GM12878 (cell line): ENCODE data around the gene CDC42BPA.

Experiments used
- POLR2AphosphoS5 ChIP-seq: IDR thresholded peaks from 2 replicates; pipeline ENCODE4 v1.6.1; 2011; ENCODE audit warnings: mild to moderate bottlenecking, low read length, inconsistent platforms
- RELA ChIP-seq: fragments of 450-650 bp; IDR thresholded peaks from 2 replicates; pipeline ENCODE4 v1.8.0; 2014; ENCODE audit warnings: borderline replicate concordance; ENCODE audit not compliant: partially characterized antibody
- TCF7 ChIP-seq: IDR thresholded peaks from 2 replicates; pipeline ENCODE4 v1.6.1; 2014; ENCODE audit warnings: antibody characterized with exemption, borderline replicate concordance
- TF ChIP-seq, protein P1 (sequence below), 3 experiments: IDR thresholded peaks in 2 of 3; conservative IDR thresholded peaks in 1 of 3; 2 replicates each; pipeline ENCODE4 v1.5.1; 2011; ENCODE audit warnings: low read depth in 3 of 3, low read length in 3 of 3, mild to moderate bottlenecking in 3 of 3, control low read depth in 2 of 3, moderate library complexity in 2 of 3, inconsistent platforms in 1 of 3, mixed read lengths in 1 of 3; ENCODE audit not compliant: control insufficient read depth in 2 of 3, insufficient read depth in 1 of 3; ENCODE audit errors: extremely low read depth in 1 of 3

DNA sequence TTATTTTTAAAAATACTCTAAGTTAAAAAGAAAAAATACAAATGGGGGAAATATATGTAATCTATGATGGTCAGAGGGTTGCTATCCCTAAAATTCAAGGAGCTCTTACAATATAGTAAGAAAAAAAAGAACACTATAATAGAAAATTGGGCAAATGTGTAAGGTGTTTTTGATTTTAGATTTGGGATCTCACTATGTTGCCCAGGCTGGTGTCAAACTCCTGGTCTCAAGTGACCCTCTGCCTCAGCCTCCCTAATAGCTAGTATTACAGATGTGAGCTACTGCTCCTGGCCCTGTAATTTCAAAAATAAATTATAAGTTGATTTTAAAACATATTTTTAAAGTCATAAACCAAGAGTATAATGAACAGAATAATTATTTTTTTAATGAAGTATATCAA lies 45.9 kb downstream of the CDC42BPA start:
- TF ChIP-seq RELA = no peak
- TF ChIP-seq, protein P1, sequence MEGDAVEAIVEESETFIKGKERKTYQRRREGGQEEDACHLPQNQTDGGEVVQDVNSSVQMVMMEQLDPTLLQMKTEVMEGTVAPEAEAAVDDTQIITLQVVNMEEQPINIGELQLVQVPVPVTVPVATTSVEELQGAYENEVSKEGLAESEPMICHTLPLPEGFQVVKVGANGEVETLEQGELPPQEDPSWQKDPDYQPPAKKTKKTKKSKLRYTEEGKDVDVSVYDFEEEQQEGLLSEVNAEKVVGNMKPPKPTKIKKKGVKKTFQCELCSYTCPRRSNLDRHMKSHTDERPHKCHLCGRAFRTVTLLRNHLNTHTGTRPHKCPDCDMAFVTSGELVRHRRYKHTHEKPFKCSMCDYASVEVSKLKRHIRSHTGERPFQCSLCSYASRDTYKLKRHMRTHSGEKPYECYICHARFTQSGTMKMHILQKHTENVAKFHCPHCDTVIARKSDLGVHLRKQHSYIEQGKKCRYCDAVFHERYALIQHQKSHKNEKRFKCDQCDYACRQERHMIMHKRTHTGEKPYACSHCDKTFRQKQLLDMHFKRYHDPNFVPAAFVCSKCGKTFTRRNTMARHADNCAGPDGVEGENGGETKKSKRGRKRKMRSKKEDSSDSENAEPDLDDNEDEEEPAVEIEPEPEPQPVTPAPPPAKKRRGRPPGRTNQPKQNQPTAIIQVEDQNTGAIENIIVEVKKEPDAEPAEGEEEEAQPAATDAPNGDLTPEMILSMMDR (IDR thresholded peaks at IDR 0.05 in 2 of 3, conservative IDR thresholded peaks at IDR 0.05 in 1 of 3; ENCODE audit: control insufficient read depth in 2 of 3, extremely low read depth in 1 of 3, insufficient read depth in 1 of 3, low read depth in 3 of 3, low read length in 3 of 3) = no peak
- no peak for TF ChIP-seq TCF7
- no peak for TF ChIP-seq POLR2AphosphoS5
